ENCODE measurements around the gene FAM3A. TPM values are rescaled to one million over a fixed set of nuclear protein-coding genes. Genes with fewer than 3 reads are reported as not detected.

The FAM3A gene
- total and polyA plus RNA-seq, 2 experiments from 2014 or later, result 12.0 to 16.5 TPM

- Histone ChIP-seq H3K36me3 (ENCODE audit: insufficient read depth) (no peaks in the 10 kb centered on the region), H4K20me1 (replicated peaks; ENCODE audit: insufficient read depth) (no peaks in the 10 kb centered on the region), H3F3A (replicated peaks; ENCODE audit: low read depth) (no peaks in the 10 kb centered on the region), H3K79me2 (replicated peaks; ENCODE audit: insufficient read depth) (no peaks in the 10 kb centered on the region), H3K27ac (ENCODE audit: low read depth) (no peak overlapping the region), H3K4me1 (ENCODE audit: insufficient read depth) (no peaks in the 10 kb centered on the region), H3K4me3 (no peak overlapping the region), H3K9me2 (ENCODE audit: insufficient read depth) (no peaks in the 10 kb centered on the region), H3K27me3 (ENCODE audit: insufficient read depth) (no peaks in the 10 kb centered on the region), H3K4me2 (no peak overlapping the region), H2AFZ (no peak overlapping the region)
- no peaks in the 10 kb centered on the region for H3K27me3 Mint-ChIP-seq (ENCODE audit: insufficient read depth, low read depth, poor library complexity)
- H3K9me3 Mint-ChIP-seq, result no peaks in the 10 kb centered on the region
- no peaks in the 10 kb centered on the region for H3K4me1 Mint-ChIP-seq
- DNase-seq (ENCODE audit: low spot score) (no peak), ATAC-seq (no peak)
- no peak overlapping the region for H3K27ac Mint-ChIP-seq
- no peak overlapping the region for H3K4me3 Mint-ChIP-seq
- no peak for TF ChIP-seq NANOG (IDR thresholded peaks at IDR 0.05; ENCODE audit: borderline replicate concordance)
- no peak for TF ChIP-seq ZNF114 (CRISPR knock-in tag; IDR thresholded peaks at IDR 0.05)
- no peak for TF ChIP-seq STAT1 (IDR thresholded peaks at IDR 0.05; ENCODE audit: unreplicated experiment)
- TF ChIP-seq CREB1 (CRISPR knock-in tag; IDR thresholded peaks at IDR 0.05; ENCODE audit: low read depth), result no peak
- peaks cover 13% of the 10 kb centered on the region; the same call in 2 of the 3 replicates for H3K36me3 Mint-ChIP-seq (ENCODE audit: low read depth)
Measured at GRCh38 chrX:154505734-154506133, 10.3 kb downstream of the FAM3A start.

DNA sequence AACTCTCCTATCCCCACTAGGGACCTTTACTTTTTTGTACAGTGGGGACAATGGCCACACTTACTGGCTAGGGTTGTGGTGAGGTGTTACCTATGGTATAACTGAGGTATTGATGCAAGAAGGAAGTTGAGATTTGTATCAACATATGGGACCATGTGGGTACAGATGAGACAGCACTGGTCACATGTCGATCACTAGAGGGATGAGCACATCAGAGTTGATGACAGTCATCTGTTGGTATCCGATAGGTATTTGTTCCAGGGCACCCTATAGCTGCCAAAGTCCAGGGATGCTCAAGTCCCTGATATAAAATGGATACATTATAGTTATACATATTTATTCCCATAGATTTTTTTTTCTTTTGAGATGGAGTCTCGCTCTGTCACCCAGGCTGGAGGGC lies 13.0 kb downstream of the FAM3A start:
- Histone ChIP-seq H3F3A (replicated peaks; ENCODE audit: low read depth) (no peaks in the 10 kb centered on the region), H3K36me3 (ENCODE audit: insufficient read depth) (no peaks in the 10 kb centered on the region), H3K79me2 (replicated peaks; ENCODE audit: insufficient read depth) (no peaks in the 10 kb centered on the region), H3K27ac (ENCODE audit: low read depth) (no peak overlapping the region), H2AFZ (no peak overlapping the region), H3K9me2 (ENCODE audit: insufficient read depth) (no peaks in the 10 kb centered on the region), H3K27me3 (ENCODE audit: insufficient read depth) (no peaks in the 10 kb centered on the region), H4K20me1 (replicated peaks; ENCODE audit: insufficient read depth) (no peaks in the 10 kb centered on the region), H3K4me3 (no peak overlapping the region), H3K4me1 (ENCODE audit: insufficient read depth) (no peaks in the 10 kb centered on the region), H3K4me2 (no peak overlapping the region)
- Mint-ChIP-seq H3K27me3 (ENCODE audit: insufficient read depth, low read depth, poor library complexity) (no peaks in the 10 kb centered on the region), H3K36me3 (ENCODE audit: low read depth) (peaks cover 2% of the 10 kb centered on the region; the same call in 1 of the 3 replicates), H3K9me3 (no peaks in the 10 kb centered on the region), H3K27ac (no peak overlapping the region), H3K4me3 (no peak overlapping the region), H3K4me1 (no peaks in the 10 kb centered on the region)
- ATAC-seq, result no peak
- no peak for DNase-seq (ENCODE audit: low spot score)
- TF ChIP-seq STAT1 (IDR thresholded peaks at IDR 0.05; ENCODE audit: unreplicated experiment) (no peak), ZNF331 (CRISPR knock-in tag; IDR thresholded peaks at IDR 0.05; ENCODE audit: low read depth) (no peak), NANOG (IDR thresholded peaks at IDR 0.05; ENCODE audit: borderline replicate concordance) (no peak), ZNF462 (CRISPR knock-in tag; IDR thresholded peaks at IDR 0.05) (no peak), ZNF114 (CRISPR knock-in tag; IDR thresholded peaks at IDR 0.05) (no peak), ETS1 (IDR thresholded peaks at IDR 0.05) (no peak), JUNB (IDR thresholded peaks at IDR 0.05; ENCODE audit: unreplicated experiment) (no peak), REST (IDR thresholded peaks at IDR 0.05; ENCODE audit: unreplicated experiment) (no peak), EZH2phosphoT487 (IDR thresholded peaks at IDR 0.05; ENCODE audit: unreplicated experiment) (no peak), POLR2AphosphoS5 (IDR thresholded peaks at IDR 0.05; ENCODE audit: low read depth) (no peak), EZH2 (IDR thresholded peaks at IDR 0.05; ENCODE audit: low read depth, unreplicated experiment) (no peak)

All from GM23338 (cell line).